Muscle of arm (tissue), 12 donors: ENCODE results near the gene SLC16A9. TPM values are rescaled to one million over a fixed set of nuclear protein-coding genes. Genes with fewer than 3 reads are reported as not detected.
"Not testable (repeated sequence)": the region's sequence is repeated elsewhere in the genome, so short reads cannot be mapped to it uniquely, and the experiment has no call there.

Source experiments
- DNase-seq: peaks from one replicate; pipeline ENCODE4 v3.0.0-alpha.2; 2013
- polyA plus RNA-seq, 12 donors: library from polyadenylated mRNA; unstranded; fragments of 120-200 nt; gene quantifications; one replicate each; pipeline ENCODE4 v1.2.1, GENCODE V29; 2013; ENCODE audit not compliant: insufficient read length in 12 of 12

Gene SLC16A9
- polyA plus RNA-seq, 12 donors, result 2.6 to 8.0 (median 4.9) TPM; not detected in 1

GRCh38 chr10:59680199-59680598 lies 29.5 kb downstream of the SLC16A9 start:
- DNase-seq, result no peak

- no peak for DNase-seq
Measured at GRCh38 chr10:59678884-59679301, 30.8 kb downstream of the SLC16A9 start.

DNA sequence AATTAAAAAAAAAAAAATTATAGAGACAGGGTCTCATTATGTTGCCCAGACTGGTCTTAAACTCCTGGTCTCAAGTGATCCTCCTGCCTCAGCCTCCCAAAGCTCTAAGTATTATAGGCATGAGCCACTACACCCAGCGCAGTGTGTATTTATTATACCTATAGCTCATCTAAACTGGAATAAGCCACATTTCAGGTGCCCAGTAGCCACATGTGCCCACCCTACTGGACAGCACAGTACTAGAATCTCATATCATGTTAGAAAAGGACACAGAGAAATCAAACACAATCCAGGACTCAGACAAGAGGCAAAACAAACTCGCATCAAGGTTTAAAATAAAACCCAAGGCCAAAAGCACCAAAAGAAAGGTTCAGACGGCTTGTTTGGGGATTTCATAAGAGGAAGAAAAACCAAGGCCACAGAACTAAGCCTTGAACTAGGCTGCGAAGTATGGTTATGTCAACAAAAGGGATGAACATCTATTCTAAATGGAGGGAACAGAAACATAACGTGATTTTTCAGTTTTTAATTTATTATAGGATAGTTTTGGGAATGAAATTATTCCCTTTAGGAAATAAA lies 32.3 kb downstream of the SLC16A9 start:
- DNase-seq, result no peak

DNA sequence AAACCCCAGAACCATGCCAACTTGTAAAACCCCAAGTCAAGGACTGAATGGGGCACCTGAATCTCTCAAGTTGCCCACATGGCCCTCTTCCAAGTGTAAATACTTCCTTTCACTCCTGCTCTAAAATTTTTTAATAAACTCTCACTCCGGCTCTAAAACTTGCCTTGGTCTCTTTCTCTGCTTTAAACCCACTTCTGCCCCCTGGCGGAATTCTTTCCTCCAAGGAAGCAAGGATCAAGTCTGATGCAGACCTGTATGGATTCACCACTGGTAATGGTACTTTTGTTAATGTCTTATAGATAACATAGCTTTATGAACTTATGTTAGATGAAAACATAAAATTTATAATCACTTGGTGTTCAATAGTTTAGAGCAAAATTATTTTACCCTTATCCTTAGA lies 33.8 kb downstream of the SLC16A9 start:
- DNase-seq, result no peak

- DNase-seq, result no peak
Measured at GRCh38 chr10:59674215-59674836, 35.3 kb downstream of the SLC16A9 start.

DNA sequence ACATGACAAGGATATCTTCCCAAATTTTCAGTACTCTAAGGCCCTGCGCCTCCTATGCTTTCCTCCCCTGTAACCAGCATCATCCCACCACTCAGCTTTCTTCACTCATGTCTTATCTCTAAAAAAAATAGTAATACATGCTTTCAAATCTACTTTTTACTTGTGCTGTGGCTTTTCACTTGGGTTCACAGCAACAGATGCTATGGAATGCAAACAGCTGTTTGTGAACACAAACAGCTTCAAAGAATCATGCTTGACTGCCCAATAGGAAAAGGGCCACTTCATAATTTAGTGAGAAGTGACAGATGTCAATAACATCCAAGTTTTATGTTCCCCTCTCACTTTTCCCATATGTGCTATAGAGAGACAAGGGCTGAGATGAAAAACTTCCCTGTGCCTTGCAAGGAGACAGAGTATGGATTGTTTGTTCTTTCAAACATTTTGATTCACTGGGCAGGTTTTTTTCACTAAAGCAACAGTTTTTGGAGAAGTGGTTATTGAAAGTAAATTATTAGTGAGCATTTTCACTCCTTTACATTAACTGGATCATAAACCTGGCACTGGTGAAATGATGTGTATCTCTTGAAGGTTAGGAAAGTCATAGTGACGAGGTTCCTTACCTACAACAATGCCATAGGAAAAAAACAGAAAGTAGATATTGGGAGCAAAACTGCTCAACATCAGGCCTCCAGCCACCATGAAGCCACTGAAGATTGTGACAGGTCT lies 37.3 kb downstream of the SLC16A9 start:
- no peak for DNase-seq

- DNase-seq, result no peak
Measured at GRCh38 chr10:59670269-59670668, 39.4 kb downstream of the SLC16A9 start.

- no peak for DNase-seq
Measured at GRCh38 chr10:59668096-59668495, 41.6 kb downstream of the SLC16A9 start.

DNA sequence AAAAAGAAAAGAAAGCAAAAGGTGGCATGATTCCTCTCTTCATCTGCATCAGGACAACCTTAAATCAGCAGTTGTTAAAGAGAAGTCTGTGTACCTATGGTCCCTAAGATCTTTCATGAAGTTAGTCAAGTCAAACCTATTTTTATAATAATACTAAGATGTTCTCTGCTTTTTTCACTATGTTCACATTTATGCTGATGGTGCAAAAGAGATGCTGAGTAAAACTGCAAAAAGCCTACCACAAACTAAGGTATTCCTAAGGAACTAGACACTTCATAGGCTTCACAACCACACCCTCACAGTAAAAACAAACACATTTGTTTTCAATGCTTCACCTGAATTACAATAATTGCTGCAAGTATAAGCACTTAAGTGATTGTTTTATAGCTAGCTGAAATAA lies 43.3 kb downstream of the SLC16A9 start:
- DNase-seq, result no peak

GRCh38 chr10:59663213-59663612 lies 46.4 kb downstream of the SLC16A9 start:
- not testable (repeated sequence) for DNase-seq

GRCh38 chr10:59657724-59658123 lies 51.9 kb downstream of the SLC16A9 start:
- no peak for DNase-seq

DNA sequence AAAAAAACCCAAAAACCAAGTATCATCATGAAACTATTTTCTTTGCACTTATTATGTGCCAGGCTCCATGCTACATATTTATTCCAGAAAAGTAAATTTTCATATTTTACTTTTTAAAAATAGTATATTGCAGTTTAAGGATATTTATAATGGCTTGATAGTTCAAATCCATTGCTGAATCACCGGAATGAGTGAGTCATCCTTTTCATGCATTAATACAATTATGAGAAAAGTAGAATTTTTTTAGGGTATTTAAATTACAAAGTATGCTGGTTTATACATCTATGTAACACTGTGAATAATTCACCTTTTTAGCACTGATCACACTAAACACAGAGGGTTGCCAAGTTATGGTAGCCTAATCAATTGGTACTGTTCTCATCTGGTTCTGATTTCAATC lies 54.3 kb downstream of the SLC16A9 start:
- no peak for DNase-seq

- no peak for DNase-seq
Measured at GRCh38 chr10:59654007-59654406, 55.6 kb downstream of the SLC16A9 start.

GRCh38 chr10:59651902-59652301 lies 57.7 kb downstream of the SLC16A9 start:
- no peak for DNase-seq

- DNase-seq, result no peak
Measured at GRCh38 chr10:59649606-59650346, 59.9 kb downstream of the SLC16A9 start.

GRCh38 chr10:59648711-59649201 lies 60.9 kb downstream of the SLC16A9 start:
- no peak for DNase-seq

DNA sequence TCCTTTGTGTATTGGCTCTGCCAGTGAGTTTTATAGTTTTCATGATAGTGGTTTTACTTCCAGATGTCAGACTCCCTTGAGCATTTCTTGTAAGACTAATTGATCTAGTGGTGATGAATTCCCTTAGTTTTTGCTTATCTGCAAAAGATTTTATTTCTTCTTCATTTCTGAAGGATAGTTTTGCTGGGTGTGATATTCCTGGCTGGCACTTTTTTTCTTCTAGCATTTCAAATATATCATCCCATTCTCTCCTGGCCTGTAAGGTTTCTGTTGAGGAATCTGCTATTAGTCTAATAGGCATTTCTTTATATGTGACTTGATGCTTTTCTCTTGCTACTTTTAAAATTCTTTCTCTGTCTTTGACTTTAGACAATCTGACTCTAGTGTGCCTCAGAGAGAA lies 64.8 kb downstream of the SLC16A9 start:
- DNase-seq, result no peak

DNA sequence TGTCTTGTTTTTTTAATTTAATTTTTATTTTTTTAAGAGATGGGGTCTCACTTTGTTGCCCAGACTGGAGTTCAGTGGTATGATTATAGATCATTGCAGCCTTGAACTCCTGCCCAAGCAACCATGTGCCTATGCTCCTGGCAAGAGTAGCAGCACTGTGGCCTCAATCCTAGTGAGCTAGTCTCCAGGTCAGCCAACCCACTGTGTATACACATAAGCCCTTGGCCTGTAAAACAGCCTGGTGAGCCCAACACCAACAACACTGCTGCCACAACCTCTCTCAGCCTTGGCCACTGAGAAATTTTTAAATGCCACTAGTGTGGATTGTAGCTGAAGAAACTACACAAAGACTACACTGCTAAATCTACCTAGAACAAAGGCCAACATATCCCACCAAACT lies 68.0 kb downstream of the SLC16A9 start:
- DNase-seq, result not testable (repeated sequence)

- no peak for DNase-seq
Measured at GRCh38 chr10:59635502-59636290, 74.0 kb downstream of the SLC16A9 start.

DNA sequence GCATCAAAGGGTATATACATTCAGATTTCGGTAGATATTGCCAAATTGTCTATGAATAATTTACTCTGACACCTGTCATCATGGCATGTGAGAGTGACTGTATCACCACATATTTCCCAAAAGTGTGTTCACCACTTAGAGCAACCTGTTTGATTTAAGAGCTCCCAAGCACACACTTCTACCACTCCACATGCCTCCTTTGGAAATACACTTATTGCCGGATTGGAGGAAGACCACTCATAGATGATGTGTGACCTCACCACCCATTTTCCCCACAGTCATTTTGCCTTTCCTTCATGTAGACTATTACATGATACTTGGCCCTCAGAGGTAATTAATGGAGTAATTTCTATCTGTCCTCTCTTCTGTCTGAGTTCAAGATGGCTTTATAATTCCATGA lies 75.5 kb downstream of the SLC16A9 start:
- no peak for DNase-seq

DNA sequence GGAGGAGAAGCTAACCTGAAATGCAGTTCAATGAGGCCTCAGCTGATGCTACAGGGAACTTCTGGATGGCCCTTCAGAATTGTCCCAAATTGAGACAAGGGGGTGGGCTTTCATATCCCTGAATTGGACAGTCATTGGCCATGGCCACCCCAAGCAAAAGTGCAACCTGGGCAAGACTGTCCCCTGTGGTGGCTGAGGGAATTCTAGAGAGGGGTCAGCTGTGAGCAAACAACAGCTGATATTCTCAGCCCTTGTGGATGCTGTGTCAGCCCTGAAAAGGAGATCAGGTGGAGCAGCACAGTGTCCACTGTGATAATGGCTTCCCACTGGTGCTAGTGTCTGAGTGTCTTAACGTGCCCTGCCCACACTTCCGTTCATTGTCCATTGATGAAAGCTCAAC lies 76.6 kb downstream of the SLC16A9 start:
- no peak for DNase-seq
